ENCODE measurements around the gene NT5DC4. TPM values are rescaled to one million over a fixed set of nuclear protein-coding genes. Genes with fewer than 3 reads are reported as not detected.
"Not testable (repeated sequence)": the region's sequence is repeated elsewhere in the genome, so short reads cannot be mapped to it uniquely, and the experiment has no call there.

The NT5DC4 gene
- polyA plus RNA-seq, 3 donors, result 0.03 TPM; not detected in 2

DNA sequence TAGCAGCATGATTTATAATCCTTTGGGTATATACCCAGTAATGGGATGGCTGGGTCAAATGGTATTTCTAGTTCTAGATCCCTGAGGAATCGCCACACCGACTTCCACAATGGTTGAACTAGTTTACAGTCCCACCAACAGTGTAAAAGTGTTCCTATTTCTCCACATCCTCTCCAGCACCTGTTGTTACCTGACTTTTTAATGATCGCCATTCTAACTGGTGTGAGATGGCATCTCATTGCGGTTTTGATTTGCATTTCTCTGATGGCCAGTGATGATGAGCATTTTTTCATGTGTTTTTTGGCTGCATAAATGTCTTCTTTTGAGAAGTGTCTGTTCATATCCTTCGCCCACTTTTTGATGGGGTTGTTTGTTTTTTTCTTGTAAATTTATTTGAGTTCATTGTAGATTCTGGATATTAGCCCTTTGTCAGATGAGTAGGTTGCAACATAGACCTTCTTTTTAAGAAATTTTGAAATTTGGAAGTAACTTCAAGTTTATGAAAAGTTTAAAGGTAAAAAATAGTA, 3.9 kb upstream of the NT5DC4 start:
- WGBS, 3 donors, result 86 to 97% (median 94%) methylated on average over 2 of the region's 5 CpGs
- not testable (repeated sequence) for H3K27ac ChIP-seq (ENCODE audit: low read depth, low read length)

DNA sequence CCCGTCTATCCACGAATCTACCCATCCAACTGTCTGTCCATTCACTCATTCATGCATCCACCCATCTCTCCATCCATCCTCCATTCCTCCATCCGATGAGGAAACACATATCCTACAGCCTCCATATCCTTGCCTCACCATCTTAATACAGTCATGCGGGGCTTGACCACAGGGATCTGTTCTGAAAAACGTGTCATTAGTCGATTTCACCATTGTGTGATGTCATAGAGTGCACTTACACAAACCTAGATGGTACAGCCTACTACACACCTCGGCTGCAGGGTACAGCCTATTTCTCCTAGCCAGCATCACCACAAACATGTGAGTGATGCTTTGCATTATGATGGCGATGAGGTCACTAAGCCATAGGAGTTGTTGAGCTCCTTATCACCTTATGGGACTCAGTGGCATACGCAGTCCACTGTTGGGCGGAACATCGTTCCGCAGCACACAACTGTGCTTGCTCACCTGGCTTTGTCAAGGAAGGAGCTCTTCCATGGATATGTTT, 1.9 kb upstream of the NT5DC4 start:
- WGBS, 3 donors, result 73 to 84% (median 74%) methylated on average over 12 of the region's 12 CpGs
- no peak overlapping the region for H3K27ac ChIP-seq (ENCODE audit: low read depth, low read length)

GRCh38 chr2:112721819-112722522, 1.2 kb downstream of the NT5DC4 start:
- no peak overlapping the region for H3K27ac ChIP-seq (ENCODE audit: low read depth, low read length)
- WGBS, 3 donors, result 80 to 92% (median 91%) methylated on average over 23 of the region's 23 CpGs

- H3K27ac ChIP-seq (ENCODE audit: low read depth, low read length), result no peak overlapping the region
- WGBS, 3 donors, result 84 to 94% (median 90%) methylated on average over 9 of the region's 9 CpGs
Observed at GRCh38 chr2:112722816-112723546, 2.2 kb downstream of the NT5DC4 start.

- H3K27ac ChIP-seq (ENCODE audit: low read depth, low read length), result no peak overlapping the region
- 85 to 91% (median 87%) methylated on average over 6 of the region's 6 CpGs for WGBS, 3 donors
Observed at GRCh38 chr2:112723547-112723940, 2.7 kb downstream of the NT5DC4 start.

DNA sequence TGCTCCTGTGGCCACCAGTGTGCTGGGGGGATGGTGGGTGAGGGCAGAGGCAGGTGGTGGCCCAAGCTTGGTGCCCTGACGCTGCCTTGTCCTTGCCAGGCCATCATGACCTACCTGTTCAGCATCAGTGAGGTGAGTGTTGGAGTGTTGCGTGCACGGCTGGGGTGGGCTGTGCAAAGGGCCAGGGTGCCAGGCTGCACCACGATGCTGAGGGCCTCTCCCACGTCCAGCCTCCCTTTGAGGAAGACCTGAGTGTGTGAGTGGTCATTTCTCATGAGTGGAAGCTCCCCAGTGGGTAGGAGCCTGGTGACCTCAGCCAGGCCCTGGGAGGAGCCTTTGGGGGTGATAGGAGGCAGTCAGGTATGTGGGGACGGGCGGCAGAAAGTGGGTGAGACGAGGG, 3.2 kb downstream of the NT5DC4 start:
- WGBS, 3 donors, result 86 to 96% (median 93%) methylated on average over 8 of the region's 8 CpGs

GRCh38 chr2:112724591-112725525, 4.0 kb downstream of the NT5DC4 start:
- H3K27ac ChIP-seq (ENCODE audit: low read depth, low read length), result no peak overlapping the region
- WGBS, 3 donors, result 75 to 83% (median 81%) methylated on average over 21 of the region's 21 CpGs

More for the DNA sequence above, 3.2 kb downstream of the NT5DC4 start:
- H3K27ac ChIP-seq (ENCODE audit: low read depth, low read length), result no peak overlapping the region

GRCh38 chr2:112725545-112726457, 5.0 kb downstream of the NT5DC4 start:
- no peak overlapping the region for H3K27ac ChIP-seq (ENCODE audit: low read depth, low read length)

GRCh38 chr2:112726487-112727190, 5.8 kb downstream of the NT5DC4 start:
- WGBS, 3 donors, result 32 to 35% (median 32%) methylated on average over 19 of the region's 19 CpGs
- no peak overlapping the region for H3K27ac ChIP-seq (ENCODE audit: low read depth, low read length)

More at GRCh38 chr2:112725545-112726457, 5.0 kb downstream of the NT5DC4 start:
- 84 to 90% (median 88%) methylated on average over 15 of the region's 15 CpGs for WGBS, 3 donors

DNA sequence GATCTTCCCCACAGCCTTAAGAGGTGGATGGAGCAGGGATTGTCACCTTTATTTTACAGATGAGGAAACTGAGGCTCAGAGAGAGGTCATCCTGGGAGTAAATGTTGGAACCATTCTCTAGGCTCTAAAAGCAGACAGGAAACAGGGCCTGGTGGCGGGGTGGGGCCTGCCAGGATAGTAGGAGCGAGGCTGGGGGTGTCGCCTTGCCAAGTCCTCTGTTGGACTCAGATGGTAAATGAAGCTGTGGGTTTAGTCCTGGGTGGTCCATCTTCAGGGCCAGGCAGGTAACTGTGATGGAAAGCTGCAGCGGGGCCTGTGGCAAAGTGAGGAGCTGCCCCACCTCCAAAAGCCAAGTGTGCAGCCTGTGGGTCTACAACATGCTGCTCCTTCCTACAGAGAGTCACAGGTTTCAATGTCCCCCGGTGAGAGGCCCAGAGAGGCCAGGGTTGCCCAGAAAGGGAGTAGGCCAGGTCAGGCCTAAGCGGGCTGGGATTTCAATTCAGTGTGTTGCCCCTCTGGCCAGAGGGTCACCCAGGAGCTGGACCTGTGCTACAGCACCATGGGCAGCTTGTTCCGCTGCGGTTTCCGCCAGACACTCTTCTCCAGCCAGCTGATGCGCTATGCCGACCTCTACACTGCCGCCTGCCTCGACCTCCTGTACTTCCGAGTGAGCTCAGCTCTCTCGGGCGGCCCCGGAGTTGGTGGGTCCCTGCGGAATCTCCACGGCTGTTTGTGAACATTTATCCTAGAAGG, 6.6 kb downstream of the NT5DC4 start:
- WGBS, 3 donors, result 84 to 86% (median 85%) methylated on average over 19 of the region's 19 CpGs
- H3K27ac ChIP-seq (ENCODE audit: low read depth, low read length), result no peak overlapping the region

- H3K27ac ChIP-seq (ENCODE audit: low read depth, low read length), result no peak overlapping the region
- WGBS, 3 donors, result 49 to 72% (median 59%) methylated on average over 4 of the region's 4 CpGs
Observed at GRCh38 chr2:112728029-112728362, 7.2 kb downstream of the NT5DC4 start.

DNA sequence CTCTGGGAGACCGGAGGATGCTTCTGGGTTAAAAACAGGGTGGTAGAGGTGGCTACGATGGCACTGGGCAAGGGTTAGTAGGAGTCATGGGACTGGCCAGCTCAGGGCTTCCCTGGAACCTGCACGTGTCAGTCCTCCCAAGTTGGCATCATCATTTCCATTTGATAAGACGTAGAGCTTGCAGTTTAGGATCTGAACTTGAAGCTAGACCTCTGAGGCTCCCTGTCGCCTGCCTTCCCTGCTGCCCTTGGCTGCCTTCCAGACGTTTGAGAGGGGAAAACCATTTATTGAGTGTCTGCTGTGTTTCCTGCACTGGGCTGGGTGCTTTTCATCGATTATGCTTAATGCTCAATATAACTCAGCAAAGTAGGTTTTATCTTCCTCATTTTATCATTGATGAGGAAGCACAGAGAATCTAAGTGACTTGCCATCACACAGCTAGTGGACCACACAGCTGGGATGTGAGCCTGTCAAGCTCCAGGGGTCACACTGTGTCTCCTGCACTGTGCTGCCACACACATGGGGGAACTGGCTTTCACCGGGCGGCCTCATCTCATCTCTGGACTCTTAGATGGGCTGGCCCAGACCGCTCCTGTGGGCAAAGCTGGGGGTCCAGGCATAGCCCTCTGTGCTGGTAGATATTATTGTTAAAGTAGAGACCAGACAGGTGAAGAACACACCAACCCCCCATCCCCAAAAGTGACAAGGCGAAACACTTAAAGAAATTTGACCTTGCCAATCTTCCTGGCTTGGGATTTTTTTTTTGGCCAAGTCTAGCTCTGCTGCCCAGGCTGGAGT, 7.8 kb downstream of the NT5DC4 start:
- no peak overlapping the region for H3K27ac ChIP-seq (ENCODE audit: low read depth, low read length)
- WGBS, 3 donors, result 46 to 49% (median 49%) methylated on average over 11 of the region's 11 CpGs

DNA sequence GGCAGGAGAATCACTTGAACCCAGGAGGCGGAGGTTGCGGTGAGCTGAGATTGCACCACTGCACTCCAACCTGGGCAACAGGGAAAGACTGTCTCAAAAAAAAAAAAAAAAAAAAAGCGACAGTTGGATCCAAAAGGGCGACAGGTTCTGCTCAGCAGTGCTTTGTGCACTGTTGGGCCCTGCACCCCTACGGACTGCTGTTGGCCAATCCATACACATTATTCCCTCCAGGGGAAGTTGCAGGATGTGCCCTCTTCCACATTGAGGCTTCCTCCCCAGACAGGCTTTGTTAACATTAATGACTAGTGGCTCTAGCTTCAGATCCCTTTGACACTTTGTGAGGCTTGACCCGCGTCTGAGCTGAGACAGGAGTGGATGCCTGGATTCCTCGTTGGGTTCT, 9.4 kb downstream of the NT5DC4 start:
- 74 to 78% (median 76%) methylated on average over 7 to 8 of the region's 8 CpGs for WGBS, 3 donors
- no peak overlapping the region for H3K27ac ChIP-seq (ENCODE audit: low read depth, low read length)

DNA sequence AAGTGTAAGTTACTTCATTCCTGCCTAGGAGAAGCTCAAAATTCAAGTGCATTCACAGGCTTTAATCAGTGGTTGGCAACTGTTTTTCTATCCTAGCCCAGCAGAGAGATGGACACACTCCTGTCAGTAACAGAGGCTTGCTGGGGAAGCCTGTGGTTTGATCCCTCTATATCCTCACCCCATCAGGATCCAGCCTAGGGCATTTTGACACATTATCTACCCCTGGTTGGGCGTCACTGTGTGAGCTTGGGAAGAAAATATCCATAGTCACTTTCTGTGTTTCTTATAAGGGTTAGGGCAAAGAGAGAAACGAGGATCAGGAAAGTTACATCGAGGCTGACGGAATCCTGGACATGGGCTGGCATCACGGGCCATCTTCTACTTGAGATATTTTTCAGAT, 10.0 kb downstream of the NT5DC4 start:
- 80 to 91% (median 90%) methylated on average over 5 of the region's 5 CpGs for WGBS, 3 donors
- H3K27ac ChIP-seq (ENCODE audit: low read depth, low read length), result no peak overlapping the region

GRCh38 chr2:112731479-112731878, 10.7 kb downstream of the NT5DC4 start:
- WGBS, 3 donors, result 88 to 90% (median 88%) methylated on average over 2 of the region's 2 CpGs
- H3K27ac ChIP-seq (ENCODE audit: low read depth, low read length), result no peak overlapping the region

GRCh38 chr2:112733456-112733855, 12.6 kb downstream of the NT5DC4 start:
- 42 to 59% (median 45%) methylated on average over 4 of the region's 4 CpGs for WGBS, 3 donors
- no peak overlapping the region for H3K27ac ChIP-seq (ENCODE audit: low read depth, low read length)
